Pancreas (tissue), 10 donors: ENCODE data around the gene FUT6. TPM values are rescaled to one million over a fixed set of nuclear protein-coding genes. Genes with fewer than 3 reads are reported as not detected.

Experiments used
- ATAC-seq, 4 donors: fragments of 200-7000 bp; cut with Tn5 transposase; one replicate each; pipeline versions ENCODE4 v1.8.0 to v1.9.1; 2020; ENCODE audit warnings: mild to moderate bottlenecking in 4 of 4, moderate library complexity in 4 of 4
- DNase-seq, 6 donors: peaks; one replicate each; pipeline ENCODE4 v3.0.0-alpha.2; 2020
- FAIRE-seq: peaks from 2 replicates; lab custom pipeline; 2012; peaks lifted over from hg19 to GRCh38; lab: Jason Lieb, UNC
- H3K27ac ChIP-seq, 4 donors: fragments of 200-600 bp; sonication (generic); 1 replicate in 3 of 4; 2 replicates in 1 of 4; pipeline versions ENCODE4 v1.5.0 to v1.8.0; 2020
- H3K27me3 ChIP-seq, 4 donors: fragments of 200-600 bp; one replicate each; pipeline ENCODE4 v1.8.0; 2021
- H3K36me3 ChIP-seq, 3 donors: fragments of 200-600 bp; sonication (generic) in 1 of 3; one replicate each; pipeline versions ENCODE4 v1.5.0 to v1.8.0; 2020 to 2021
- H3K4me1 ChIP-seq, 3 donors: fragments of 200-600 bp; one replicate each; pipeline ENCODE4 v1.8.0; 2021
- H3K4me3 ChIP-seq, 4 donors: fragments of 200-600 bp; sonication (generic) in 2 of 4; one replicate each; pipeline versions ENCODE4 v1.5.0 to v1.8.0; 2020 to 2021
- H3K9me3 ChIP-seq, 4 donors: fragments of 200-600 bp; one replicate each; pipeline ENCODE4 v1.8.0; 2021
- CTCF ChIP-seq, 4 donors: fragments of 200-600 bp; sonication (generic) in 3 of 4; IDR thresholded peaks; one replicate each; pipeline versions ENCODE4 v1.5.0 to v1.8.0; 2021; ENCODE audit warnings: antibody characterized with exemption in 4 of 4
- WGBS, 2 donors: extraction: QIAGEN DNeasy Blood & Tissue Kit; methylation state at CpG; one replicate each; pipeline ENCODE4 v1.1.7; 2013; 5-methylcytosine and 5-hydroxymethylcytosine counted together
- intact Hi-C, 3 donors: fragments of 100-400 bp; cut with DNase I; formaldehyde crosslinking; loops; one replicate each; pipeline versions ENCODE4 v1.11.1 to v1.14.2; 2022
- polyA plus RNA-seq, 2 donors: library from polyadenylated mRNA; stranded (reverse); fragments of 200-250 nt; gene quantifications; one replicate each; pipeline ENCODE4 v1.2.3, GENCODE V29; 2013
- total RNA-seq, 6 donors: library from RNA; stranded (reverse); fragmentation: NEBNext Ultra II Directional in 4 of 6; extraction: Animal tissue kit (Norgen Biotek cat#: 25700) in 4 of 6; gene quantifications; one replicate each; pipeline versions ENCODE4 v1.2.1 to v1.2.4, GENCODE V29; 2021 to 2023
- donor health status: healthy with polysubstance abuse.
- donor health status: DM: no; HTN: no; CAD: no; lungs with moderate emphysema.
- donor health status: DM: no; HTN: no; CAD: no.
- donor health status: control.
- donor health status: control.
- donor health status: Bipolar disorder and iron deficiency.
- donor health status: DM: yes; HTN: yes; CAD: no.
- donor health status: DM: no; HTN: no; CAD: no.
- donor health status: DM: no; HTN: no; CAD: no.
- donor health status: DM: yes; HTN: yes; CAD: no.

The FUT6 gene
- total and polyA plus RNA-seq, 8 donors: 1.9 to 8.7 (median 3.0) TPM

GRCh38 chr19:5789351-5789761, 50.1 kb downstream of the FUT6 start:
- intact Hi-C loops: no loop called here
- Histone ChIP-seq H3K36me3 (peaks cover 9 to 50% (median 31%) of the 10 kb centered on the region in 3 donors), H3K4me3 (no peak overlapping the region), H3K4me1 (peaks cover 0 to 5% (median 0%) of the 10 kb centered on the region in 3 donors), H3K27ac (no peak overlapping the region), H3K27me3 (no peaks in the 10 kb centered on the region), H3K9me3 (no peaks in the 10 kb centered on the region)
- TF ChIP-seq CTCF (IDR thresholded peaks at IDR 0.05): no peak
- 95 to 96% methylated on average over 39 of the region's 39 CpGs for WGBS, 2 donors
- no peak for ATAC-seq
- DNase-seq: peak in 2 of 6 donors; percentile 55 to 80
- FAIRE-seq: no peak

- Histone ChIP-seq H3K36me3 (peaks cover 9 to 51% (median 31%) of the 10 kb centered on the region in 3 donors), H3K27ac (no peak overlapping the region), H3K4me3 (no peak overlapping the region), H3K27me3 (no peaks in the 10 kb centered on the region), H3K9me3 (no peaks in the 10 kb centered on the region), H3K4me1 (peaks cover 0 to 5% (median 0%) of the 10 kb centered on the region in 3 donors)
- FAIRE-seq (no peak), ATAC-seq (no peak), DNase-seq (no peak)
- 91 to 99% methylated on average over 5 of the region's 5 CpGs for WGBS, 2 donors
- intact Hi-C loops: no loop called here
- no peak for TF ChIP-seq CTCF (IDR thresholded peaks at IDR 0.05)
These were observed 51.1 kb downstream of the FUT6 start for GRCh38 chr19:5788422-5788821.

- Histone ChIP-seq H3K4me3 (no peak overlapping the region), H3K27me3 (no peaks in the 10 kb centered on the region), H3K9me3 (no peaks in the 10 kb centered on the region), H3K4me1 (peaks cover 0 to 5% (median 0%) of the 10 kb centered on the region in 3 donors), H3K36me3 (peaks cover 9 to 51% (median 31%) of the 10 kb centered on the region in 3 donors), H3K27ac (no peak overlapping the region)
- no peak for TF ChIP-seq CTCF (IDR thresholded peaks at IDR 0.05)
- ATAC-seq: no peak
- WGBS, 2 donors: 89 to 94% methylated on average over 38 to 39 of the region's 39 CpGs
- DNase-seq: peak in 2 of 6 donors; percentile 45 to 73
- no peak for FAIRE-seq
- intact Hi-C loops: no loop called here
These were observed 51.9 kb downstream of the FUT6 start for GRCh38 chr19:5787409-5788182.

GRCh38 chr19:5786593-5787408, 52.7 kb downstream of the FUT6 start:
- H3K9me3 ChIP-seq: no peaks in the 10 kb centered on the region
- peaks cover 9 to 51% (median 31%) of the 10 kb centered on the region in 3 donors for H3K36me3 ChIP-seq
- 89 to 92% methylated on average over 43 to 44 of the region's 44 CpGs for WGBS, 2 donors
- FAIRE-seq (no peak), DNase-seq (peak in 1 of 6 donors; percentile 51), ATAC-seq (no peak)
- H3K27ac ChIP-seq: no peak overlapping the region
- H3K4me3 ChIP-seq: no peak overlapping the region
- no peaks in the 10 kb centered on the region for H3K27me3 ChIP-seq
- no peak for TF ChIP-seq CTCF (IDR thresholded peaks at IDR 0.05)
- H3K4me1 ChIP-seq: peaks cover 0 to 5% (median 0%) of the 10 kb centered on the region in 3 donors
- intact Hi-C loops: no loop called here
